Measurements from ENCODE around the gene SERPINE1.
"Not testable (repeated sequence)": the region's sequence is repeated elsewhere in the genome, so short reads cannot be mapped to it uniquely, and the experiment has no call there.

The SERPINE1 gene

DNA sequence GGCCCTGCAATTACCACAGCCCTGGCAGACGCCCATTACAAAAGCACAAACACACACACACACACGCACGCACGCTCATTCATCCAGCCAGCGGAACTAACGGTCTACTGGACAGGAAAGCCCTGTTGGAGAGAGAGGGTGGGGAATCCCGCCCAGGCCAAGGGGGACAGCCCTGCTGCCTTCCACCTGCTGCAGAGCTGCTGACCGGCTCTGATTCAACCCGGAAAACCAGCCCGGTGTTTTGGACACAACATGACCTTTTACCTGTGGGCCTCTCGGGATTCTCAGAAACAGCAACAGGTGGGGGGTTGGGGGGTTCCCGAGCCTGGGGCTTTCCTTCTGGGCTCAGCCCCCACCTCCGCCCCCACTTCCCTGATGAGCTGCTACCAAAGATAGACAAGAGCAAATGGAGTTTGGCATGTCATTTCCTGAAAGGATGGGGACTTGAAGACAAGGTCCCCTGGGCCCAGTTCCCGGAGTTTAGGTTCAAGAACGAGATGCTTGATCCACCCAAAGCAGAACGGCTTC lies 18.5 kb upstream of the SERPINE1 start:
- CTCF ChIA-PET: no interaction called here
- H3K27ac ChIP-seq: peak overlapping the region; percentile 88
- TF ChIP-seq, protein P1, sequence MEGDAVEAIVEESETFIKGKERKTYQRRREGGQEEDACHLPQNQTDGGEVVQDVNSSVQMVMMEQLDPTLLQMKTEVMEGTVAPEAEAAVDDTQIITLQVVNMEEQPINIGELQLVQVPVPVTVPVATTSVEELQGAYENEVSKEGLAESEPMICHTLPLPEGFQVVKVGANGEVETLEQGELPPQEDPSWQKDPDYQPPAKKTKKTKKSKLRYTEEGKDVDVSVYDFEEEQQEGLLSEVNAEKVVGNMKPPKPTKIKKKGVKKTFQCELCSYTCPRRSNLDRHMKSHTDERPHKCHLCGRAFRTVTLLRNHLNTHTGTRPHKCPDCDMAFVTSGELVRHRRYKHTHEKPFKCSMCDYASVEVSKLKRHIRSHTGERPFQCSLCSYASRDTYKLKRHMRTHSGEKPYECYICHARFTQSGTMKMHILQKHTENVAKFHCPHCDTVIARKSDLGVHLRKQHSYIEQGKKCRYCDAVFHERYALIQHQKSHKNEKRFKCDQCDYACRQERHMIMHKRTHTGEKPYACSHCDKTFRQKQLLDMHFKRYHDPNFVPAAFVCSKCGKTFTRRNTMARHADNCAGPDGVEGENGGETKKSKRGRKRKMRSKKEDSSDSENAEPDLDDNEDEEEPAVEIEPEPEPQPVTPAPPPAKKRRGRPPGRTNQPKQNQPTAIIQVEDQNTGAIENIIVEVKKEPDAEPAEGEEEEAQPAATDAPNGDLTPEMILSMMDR (conservative IDR thresholded peaks at IDR 0.05; ENCODE audit: low read depth): no peak
- POLR2A ChIA-PET (ENCODE audit: low non-redundant PET): interaction anchor here (0.5 to 1.0 kb wide), 3 partner anchors 10 to 74 kb away, joined by 3 to 7 read pairs (median 4); partner anchors contain the start of gene SERPINE1
- no peak for DNase-seq (ENCODE audit: low spot score)

DNA sequence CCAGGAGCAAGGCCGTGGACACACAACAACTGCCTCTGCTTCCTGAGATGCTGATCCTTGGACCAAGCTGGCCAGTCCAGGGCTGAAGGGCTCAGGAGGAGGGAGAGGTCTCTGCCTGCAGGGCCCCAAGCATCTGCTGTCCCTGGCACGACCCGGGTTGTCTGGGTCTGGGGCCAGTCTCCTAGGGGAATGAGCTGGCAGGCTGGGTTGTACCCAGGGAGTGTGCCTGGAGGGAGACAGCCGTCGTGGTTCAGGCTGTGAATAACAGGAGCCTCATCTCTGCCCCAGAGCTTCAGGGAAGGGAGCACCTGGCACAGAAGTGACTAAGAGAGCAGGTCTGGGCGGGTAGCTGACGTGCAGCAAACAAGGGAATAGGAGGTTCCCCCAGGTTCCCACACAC lies 17.9 kb upstream of the SERPINE1 start:
- DNase-seq (ENCODE audit: low spot score): peak; percentile 96
- H3K27ac ChIP-seq: peak overlapping the region; percentile 88

DNA sequence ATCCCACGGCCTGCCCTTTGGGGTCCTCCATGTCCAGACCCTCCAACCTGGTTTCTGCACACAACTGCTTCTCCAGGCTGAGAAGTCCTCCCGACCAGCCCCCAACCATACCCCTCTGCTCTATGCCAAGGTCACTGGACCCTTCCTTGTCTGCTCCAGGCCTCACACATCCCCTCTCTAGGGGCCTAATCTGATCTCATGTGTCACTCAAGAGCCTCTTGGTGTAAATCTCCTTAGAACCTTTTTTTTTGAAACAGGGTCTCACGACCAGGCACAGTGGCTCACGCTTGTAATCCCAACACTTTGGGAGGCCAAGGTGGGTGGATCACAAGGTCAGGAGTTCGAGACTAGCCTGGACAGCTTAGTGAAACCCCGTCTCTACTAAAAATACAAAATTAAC lies 17.5 kb upstream of the SERPINE1 start:
- ChIA-PET CTCF (interaction anchor here (0.6 kb wide), 1 partner anchor 197 kb away, joined by 5 read pairs; no protein-coding TSS in a partner anchor), POLR2A (ENCODE audit: low non-redundant PET) (interaction anchor here (0.6 to 1.0 kb wide), 2 partner anchors 17 to 73 kb away, joined by 3 to 4 read pairs; partner anchors contain the start of gene SERPINE1)

More for the DNA sequence above, 17.9 kb upstream of the SERPINE1 start:
- CTCF ChIA-PET: no interaction called here
- TF ChIP-seq, protein P1 (conservative IDR thresholded peaks at IDR 0.05; ENCODE audit: low read depth): no peak
- POLR2A ChIA-PET (ENCODE audit: low non-redundant PET): interaction anchor here (0.6 to 1.0 kb wide), 2 partner anchors 17 to 74 kb away, joined by 3 to 4 read pairs; partner anchors contain the start of gene SERPINE1

DNA sequence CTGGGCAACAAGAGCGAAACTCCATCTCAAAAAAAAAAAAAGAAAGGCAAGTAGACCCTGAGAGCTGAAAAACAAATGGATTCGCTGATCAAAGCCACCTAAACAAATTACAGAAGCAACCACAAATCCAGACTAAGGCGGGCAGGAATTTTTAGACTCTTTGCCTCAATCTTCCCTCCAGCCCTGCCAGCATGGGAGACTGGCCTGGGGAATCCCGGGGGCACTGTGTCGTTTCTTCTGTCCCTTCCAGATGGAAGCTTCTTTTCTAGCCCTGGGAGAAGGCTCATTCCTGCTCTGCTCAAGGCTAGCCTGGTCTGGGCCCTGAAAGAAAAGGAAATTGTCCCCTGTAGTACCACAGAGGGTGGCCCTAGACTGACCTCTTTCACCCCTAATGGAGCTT lies 15.6 kb upstream of the SERPINE1 start:
- POLR2A ChIA-PET (ENCODE audit: low non-redundant PET): no interaction called here
- DNase-seq (ENCODE audit: low spot score): no peak
- CTCF ChIA-PET: interaction anchor here (0.5 kb wide), 1 partner anchor 29 kb away, joined by 3 read pairs; no protein-coding TSS in a partner anchor
- H3K27ac ChIP-seq: peak overlapping the region; percentile 88
- TF ChIP-seq, protein P1 (conservative IDR thresholded peaks at IDR 0.05; ENCODE audit: low read depth): no peak

More for the DNA sequence above, 17.5 kb upstream of the SERPINE1 start:
- no peak for DNase-seq (ENCODE audit: low spot score)
- TF ChIP-seq, protein P1 (conservative IDR thresholded peaks at IDR 0.05; ENCODE audit: low read depth): no peak
- peak overlapping the region; percentile 88 for H3K27ac ChIP-seq

DNA sequence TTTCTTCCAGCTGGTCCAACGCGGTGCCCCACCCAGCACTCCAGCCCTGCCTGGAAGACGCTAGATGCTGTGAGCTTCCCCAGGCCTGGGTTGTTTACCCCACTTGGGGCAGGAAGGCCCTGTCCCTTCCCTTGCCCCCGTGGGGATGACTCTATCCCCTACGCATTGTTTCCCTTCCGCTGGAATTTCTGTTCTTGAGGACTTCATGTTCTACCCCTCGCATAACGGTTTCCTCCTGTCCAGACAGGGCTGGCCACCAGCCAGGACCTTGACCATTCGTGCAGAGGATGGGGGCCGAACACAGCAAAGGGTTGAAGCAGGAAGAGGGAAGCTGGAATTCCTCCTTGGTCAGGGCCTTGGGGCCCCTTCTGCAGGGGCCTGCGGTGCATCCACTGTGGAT lies 14.7 kb upstream of the SERPINE1 start:
- H3K27ac ChIP-seq: peak overlapping the region; percentile 88
- ChIA-PET CTCF (interaction anchor here (0.6 kb wide), 1 partner anchor 368 kb away, joined by 3 read pairs; no protein-coding TSS in a partner anchor), POLR2A (ENCODE audit: low non-redundant PET) (no interaction called here)
- TF ChIP-seq, protein P1 (conservative IDR thresholded peaks at IDR 0.05; ENCODE audit: low read depth): no peak
- no peak for DNase-seq (ENCODE audit: low spot score)

DNA sequence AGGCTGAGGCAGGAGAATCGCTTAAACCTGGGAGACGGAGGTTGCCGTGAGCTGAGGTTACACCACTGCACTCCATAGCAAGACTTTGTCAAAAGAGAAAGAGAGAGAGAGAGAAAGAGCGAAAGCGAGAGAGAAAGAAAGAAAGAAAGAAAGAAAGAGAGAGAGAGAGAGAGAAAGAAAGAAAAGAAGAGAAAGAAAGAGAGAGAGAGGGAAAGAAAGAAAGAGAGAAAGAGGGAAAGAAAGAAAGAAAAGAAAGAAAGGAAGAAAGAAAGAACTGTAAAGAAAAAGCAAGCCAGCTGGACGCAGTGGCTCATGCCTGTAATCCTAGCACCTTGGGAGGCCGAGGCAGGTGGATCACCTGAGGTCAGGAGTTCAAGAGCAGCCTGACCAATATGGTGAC lies 13.8 kb upstream of the SERPINE1 start:
- CTCF ChIA-PET: interaction anchor here (0.5 to 0.7 kb wide), 2 partner anchors 97 to 219 kb away, joined by 3 read pairs; no protein-coding TSS in a partner anchor
- peak overlapping the region; percentile 88 for H3K27ac ChIP-seq
- POLR2A ChIA-PET (ENCODE audit: low non-redundant PET); DNase-seq (ENCODE audit: low spot score): not testable (repeated sequence)

DNA sequence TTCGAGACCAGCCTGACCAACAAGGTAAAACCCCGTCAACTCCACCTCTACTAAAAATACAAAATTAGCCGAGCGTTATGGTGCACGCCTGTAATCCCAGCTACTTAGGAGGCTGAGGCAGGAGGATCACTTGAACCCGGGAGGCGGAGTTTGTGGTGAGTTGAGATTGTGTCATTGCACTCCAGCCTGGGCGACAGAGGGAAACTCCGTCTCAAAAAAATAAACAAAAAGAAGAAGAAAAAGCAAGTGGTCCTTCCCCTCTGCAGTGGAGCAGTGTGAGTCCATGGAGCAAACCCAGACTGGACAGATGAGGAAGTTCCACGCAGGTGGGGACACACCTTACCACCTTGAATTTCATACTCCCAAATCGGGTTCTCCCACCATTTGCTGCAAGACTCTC lies 13.1 kb upstream of the SERPINE1 start:
- no peak for DNase-seq (ENCODE audit: low spot score)
- H3K27ac ChIP-seq: peak overlapping the region; percentile 58
- TF ChIP-seq, protein P1 (conservative IDR thresholded peaks at IDR 0.05; ENCODE audit: low read depth): no peak
- POLR2A ChIA-PET (ENCODE audit: low non-redundant PET): no interaction called here
- CTCF ChIA-PET: interaction anchor here (0.6 to 0.7 kb wide), 2 partner anchors 191 to 220 kb away, joined by 3 read pairs; no protein-coding TSS in a partner anchor

All from RWPE1 (cell line).